ENCODE measurements around the gene LSM4. TPM values are rescaled to one million over a fixed set of nuclear protein-coding genes. Genes with fewer than 3 reads are reported as not detected.

LSM4 gene
- total and polyA plus RNA-seq, 2 of the 13 experiments (the other 11 are each of a cell fraction or from before 2014, with no cell fraction given) = 65.8 to 166 TPM

GRCh38 chr19:18292810-18293641 lies 29.9 kb downstream of the LSM4 start (continued):
- no peak; the same call in 1 of the 2 replicates for TF ChIP-seq RARA (CRISPR knock-in tag; IDR thresholded peaks at IDR 0.05)
- TF ChIP-seq ZMYM4 (CRISPR knock-in tag; IDR thresholded peaks at IDR 0.05) = peak; percentile 16; the same call in 1 of the 2 replicates
- no peak for TF ChIP-seq RAD21 (CRISPR knock-in tag; IDR thresholded peaks at IDR 0.05)
- peak; percentile 50; the same call in 1 of the 2 replicates for TF ChIP-seq ZNF788 (CRISPR knock-in tag; IDR thresholded peaks at IDR 0.05; ENCODE audit: borderline replicate concordance)
- TF ChIP-seq MIER2 (CRISPR knock-in tag; IDR thresholded peaks at IDR 0.05) = no peak
- no peak for TF ChIP-seq ZNF34 (CRISPR knock-in tag; IDR thresholded peaks at IDR 0.05; ENCODE audit: borderline replicate concordance)
- no peak for TF ChIP-seq GATA4 (IDR thresholded peaks at IDR 0.05; ENCODE audit: borderline replicate concordance, low read depth)
- 0 out of 2 replicates have a peak, but pooled peaks have one; percentile 33 for TF ChIP-seq GZF1 (CRISPR knock-in tag; IDR thresholded peaks at IDR 0.05)
- 0 out of 2 replicates have a peak, but pooled peaks have one; percentile 33 for TF ChIP-seq ZBTB20 (CRISPR knock-in tag; IDR thresholded peaks at IDR 0.05; ENCODE audit: borderline replicate concordance, low read depth)
- no peak for TF ChIP-seq MBNL3 (CRISPR knock-in tag; conservative IDR thresholded peaks at IDR 0.05)
- no peak for TF ChIP-seq ZNF12 (CRISPR knock-in tag; IDR thresholded peaks at IDR 0.05)
- TF ChIP-seq TFE3 (CRISPR knock-in tag; IDR thresholded peaks at IDR 0.05) = 0 out of 2 replicates have a peak, but pooled peaks have one; percentile 23
- TF ChIP-seq TGIF2 (CRISPR knock-in tag; IDR thresholded peaks at IDR 0.05) = no peak
- TF ChIP-seq TFDP2 (CRISPR knock-in tag; IDR thresholded peaks at IDR 0.05) = no peak
- no peak for TF ChIP-seq CEBPZ (IDR thresholded peaks at IDR 0.05; ENCODE audit: low read length)
- TF ChIP-seq HIC2 (CRISPR knock-in tag; IDR thresholded peaks at IDR 0.05; ENCODE audit: low read depth) = no peak
- TF ChIP-seq ZNF280B (CRISPR knock-in tag; IDR thresholded peaks at IDR 0.05; ENCODE audit: borderline replicate concordance) = no peak
- no peak for TF ChIP-seq PTBP1 (IDR thresholded peaks at IDR 0.05; ENCODE audit: low read depth, low read length, poor library complexity, severe bottlenecking)
- TF ChIP-seq KLF12 (CRISPR knock-in tag; IDR thresholded peaks at IDR 0.05; ENCODE audit: borderline replicate concordance) = 0 out of 2 replicates have a peak, but pooled peaks have one; percentile 5
- TF ChIP-seq ZNF644 (CRISPR knock-in tag; IDR thresholded peaks at IDR 0.05; ENCODE audit: low read depth) = no peak
